Ovary (tissue), 9 donors: ENCODE data around the gene DIAPH3. TPM values are rescaled to one million over a fixed set of nuclear protein-coding genes. Genes with fewer than 3 reads are reported as not detected.

ENCODE experiments used
- DNase-seq, 5 donors: peaks; one replicate each; pipeline ENCODE4 v3.0.0-alpha.2; 2019 to 2020
- H3K27ac ChIP-seq, 2 donors: fragments of 200-600 bp; one replicate each; pipeline versions ENCODE4 v1.5.1 to v1.8.0; 2019 to 2022
- H3K27me3 ChIP-seq: fragments of 200-600 bp; one replicate; pipeline ENCODE4 v1.8.0; 2022
- H3K36me3 ChIP-seq: fragments of 200-600 bp; sonication (generic); one replicate; pipeline ENCODE4 v1.5.1; 2019
- H3K4me1 ChIP-seq: one replicate; pipeline ENCODE4 v1.8.1; 2013; ENCODE audit warnings: mild to moderate bottlenecking, moderate library complexity; ENCODE audit not compliant: insufficient read depth
- H3K4me3 ChIP-seq: fragments of 200-600 bp; sonication (generic); one replicate; pipeline ENCODE4 v1.5.1; 2017
- H3K9me3 ChIP-seq, 2 donors: fragments of 200-600 bp in 1 of 2; sonication (generic) in 1 of 2; one replicate each; pipeline versions ENCODE4 v1.5.1 to v1.8.1; 2013 to 2019; ENCODE audit warnings: mild to moderate bottlenecking in 1 of 2, moderate library complexity in 1 of 2
- CTCF ChIP-seq, 3 donors: fragments of 450-650 bp in 2 of 3; fragments of 200-600 bp in 1 of 3; IDR thresholded peaks; one replicate each; pipeline versions ENCODE4 v1.5.1 to v1.8.0; 2016 to 2022; ENCODE audit warnings: antibody characterized with exemption in 3 of 3, mild to moderate bottlenecking in 1 of 3
- EP300 ChIP-seq: sonication (generic); formaldehyde crosslinking; IDR thresholded peaks from one replicate; pipeline ENCODE4 v1.6.1; 2017; ENCODE audit warnings: antibody characterized with exemption
- POLR2A ChIP-seq: fragments of 450-650 bp; IDR thresholded peaks from one replicate; pipeline ENCODE4 v1.6.1; 2017; ENCODE audit warnings: antibody characterized with exemption, mild to moderate bottlenecking, moderate library complexity
- WGBS, 3 donors: extraction: QIAGEN DNeasy Blood & Tissue Kit in 1 of 3; methylation state at CpG; one replicate each; pipeline versions ENCODE4 v1.1.5 to v1.1.7; 2013 to 2017; 5-methylcytosine and 5-hydroxymethylcytosine counted together
- intact Hi-C, 4 donors: fragments of 100-400 bp; cut with DNase I; formaldehyde crosslinking; loops; one replicate each; pipeline versions ENCODE4 v1.11.0 to v1.15.1; 2022 to 2023
- polyA plus RNA-seq, 2 donors: library from polyadenylated mRNA; stranded (reverse); fragments of 200-250 nt in 1 of 2; fragments of 350-450 nt in 1 of 2; fragmentation: Illumina TruSeq in 1 of 2; extraction: RNeasy Lipid Tissue Mini Kit (QIAGEN cat#74804) in 1 of 2; gene quantifications; one replicate each; pipeline ENCODE4 v1.2.3, GENCODE V29; 2013 to 2014
- total RNA-seq, 7 donors: library from RNA; depleted of rRNA in 2 of 7; stranded (reverse); fragments of >200 nt in 2 of 7; fragmentation: NEBNext Ultra II Directional in 3 of 7; extraction: Animal tissue kit (Norgen Biotek cat#: 25700) in 3 of 7; gene quantifications; one replicate each; pipeline versions ENCODE4 v1.1.0 to v1.2.4, GENCODE V29; 2016 to 2023
- donor health status: DM: no; HTN: no; CAD: no; lungs with moderate emphysema.
- donor health status: DM: no; HTN: no; CAD: no.
- donor health status: Bipolar disorder and iron deficiency.
- donor health status: DM: yes; HTN: yes; CAD: no.
- donor health status: DM: no; HTN: no; CAD: no.
- donor health status: DM: yes; HTN: yes; CAD: no.

The DIAPH3 gene
- total and polyA plus RNA-seq, 9 donors: 0.13 to 2.6 (median 0.40) TPM; not detected in 1

- intact Hi-C loops: no loop called here
- H3K9me3 ChIP-seq: no peaks in the 10 kb centered on the region
- no peaks in the 10 kb centered on the region for H3K4me1 ChIP-seq
- WGBS, 3 donors: 93% methylated on average over 6 of the region's 6 CpGs
- H3K36me3 ChIP-seq: no peaks in the 10 kb centered on the region
- no peaks in the 10 kb centered on the region for H3K27me3 ChIP-seq
- H3K4me3 ChIP-seq: no peak overlapping the region
- H3K27ac ChIP-seq: no peak overlapping the region
- no peak for DNase-seq
- TF ChIP-seq CTCF (IDR thresholded peaks at IDR 0.05): no peak
- no peak for TF ChIP-seq POLR2A
- TF ChIP-seq EP300: no peak
Measured at GRCh38 chr13:60120617-60121336, 43.0 kb downstream of the DIAPH3 start.

GRCh38 chr13:60118696-60119400, 44.9 kb downstream of the DIAPH3 start:
- intact Hi-C loops: no loop called here
- no peaks in the 10 kb centered on the region for H3K27me3 ChIP-seq
- no peak for TF ChIP-seq EP300
- TF ChIP-seq CTCF (IDR thresholded peaks at IDR 0.05): no peak
- TF ChIP-seq POLR2A: no peak
- no peaks in the 10 kb centered on the region for H3K4me1 ChIP-seq
- no peak overlapping the region for H3K4me3 ChIP-seq
- H3K36me3 ChIP-seq: no peaks in the 10 kb centered on the region
- no peak overlapping the region for H3K27ac ChIP-seq
- WGBS, 3 donors: 92 to 93% (median 93%) methylated on average over 5 of the region's 5 CpGs
- DNase-seq: no peak
- H3K9me3 ChIP-seq: no peaks in the 10 kb centered on the region

GRCh38 chr13:60114499-60115028, 49.2 kb downstream of the DIAPH3 start:
- intact Hi-C loops: no loop called here
- Histone ChIP-seq H3K27ac (no peak overlapping the region), H3K36me3 (no peaks in the 10 kb centered on the region), H3K9me3 (no peaks in the 10 kb centered on the region), H3K27me3 (no peaks in the 10 kb centered on the region), H3K4me1 (no peaks in the 10 kb centered on the region), H3K4me3 (no peak overlapping the region)
- 90 to 94% (median 92%) methylated on average over 1 of the region's 1 CpG for WGBS, 3 donors
- TF ChIP-seq EP300 (no peak), CTCF (IDR thresholded peaks at IDR 0.05) (no peak), POLR2A (no peak)
- no peak for DNase-seq

- WGBS, 3 donors: 98% methylated on average over 1 of the region's 1 CpG
- H3K27ac ChIP-seq: no peak overlapping the region
- TF ChIP-seq POLR2A (no peak), CTCF (IDR thresholded peaks at IDR 0.05) (no peak), EP300 (no peak)
- no peaks in the 10 kb centered on the region for H3K36me3 ChIP-seq
- H3K4me1 ChIP-seq: no peaks in the 10 kb centered on the region
- DNase-seq: no peak
- no peak overlapping the region for H3K4me3 ChIP-seq
- no peaks in the 10 kb centered on the region for H3K27me3 ChIP-seq
- intact Hi-C loops: no loop called here
- no peaks in the 10 kb centered on the region for H3K9me3 ChIP-seq
Measured at GRCh38 chr13:60112771-60113170, 51.0 kb downstream of the DIAPH3 start.
